Heart left ventricle (tissue), 16 donors: ENCODE results near the gene RIMS4. TPM values are rescaled to one million over a fixed set of nuclear protein-coding genes. Genes with fewer than 3 reads are reported as not detected.

Experiments used
- ATAC-seq, 4 donors: fragments of 200-7000 bp; cut with Tn5 transposase; one replicate each; pipeline ENCODE4 v1.9.1; 2020 to 2022; ENCODE audit warnings: moderate library complexity in 4 of 4, mild to moderate bottlenecking in 3 of 4, moderate number of reproducible peaks in 1 of 4
- DNase-seq, 5 donors: peaks; one replicate each; pipeline ENCODE4 v3.0.0-alpha.2; 2020
- H3K27ac ChIP-seq, 12 donors: fragments of 200-600 bp; sonication (generic) in 4 of 12; one replicate each; pipeline versions ENCODE4 v1.5.0 to v1.8.0; 2016 to 2022; ENCODE audit warnings: mild to moderate bottlenecking in 2 of 12
- H3K27me3 ChIP-seq, 9 donors: fragments of 200-600 bp; sonication (generic) in 2 of 9; one replicate each; pipeline versions ENCODE4 v1.5.1 to v1.8.0; 2016 to 2022; ENCODE audit warnings: mild to moderate bottlenecking in 3 of 9
- H3K36me3 ChIP-seq, 9 donors: fragments of 200-600 bp; sonication (generic) in 2 of 9; one replicate each; pipeline versions ENCODE4 v1.5.0 to v1.8.0; 2018 to 2022; ENCODE audit warnings: mild to moderate bottlenecking in 2 of 9
- H3K4me1 ChIP-seq, 12 donors: fragments of 200-600 bp; sonication (generic) in 4 of 12; one replicate each; pipeline versions ENCODE4 v1.5.0 to v1.8.0; 2016 to 2022; ENCODE audit warnings: mild to moderate bottlenecking in 3 of 12
- H3K4me3 ChIP-seq, 12 donors: fragments of 200-600 bp; sonication (generic) in 4 of 12; one replicate each; pipeline versions ENCODE4 v1.5.0 to v1.8.0; 2017 to 2022; ENCODE audit warnings: mild to moderate bottlenecking in 9 of 12, moderate library complexity in 4 of 12
- H3K9me3 ChIP-seq, 12 donors: fragments of 200-600 bp; sonication (generic) in 4 of 12; one replicate each; pipeline versions ENCODE4 v1.5.0 to v1.8.0; 2016 to 2022; ENCODE audit warnings: mild to moderate bottlenecking in 1 of 12
- POLR2A ChIP-seq, 2 donors: fragments of 450-650 bp; IDR thresholded peaks; one replicate each; pipeline ENCODE4 v1.6.1; 2017; ENCODE audit warnings: antibody characterized with exemption in 2 of 2, mild to moderate bottlenecking in 2 of 2, moderate library complexity in 2 of 2
- WGBS, 4 donors: extraction: QIAGEN DNeasy Blood & Tissue Kit in 2 of 4; methylation state at CpG; one replicate each; pipeline versions ENCODE4 v1.1.5 to v1.1.7; 2013 to 2018; 5-methylcytosine and 5-hydroxymethylcytosine counted together
- intact Hi-C, 10 donors: fragments of 100-400 bp; cut with DNase I; formaldehyde crosslinking; loops; one replicate each; pipeline versions ENCODE4 v1.11.1 to v1.14.2; 2022
- polyA plus RNA-seq, 2 donors: library from polyadenylated mRNA; stranded (reverse); fragments of 200-250 nt; gene quantifications; one replicate each; pipeline ENCODE4 v1.2.3, GENCODE V29; 2013
- total RNA-seq, 9 donors: library from RNA; depleted of rRNA in 2 of 9; stranded (reverse); fragments of >200 nt in 2 of 9; fragmentation: NEBNext Ultra II Directional in 3 of 9; extraction: Animal tissue kit (Norgen Biotek cat#: 25700) in 3 of 9; gene quantifications; one replicate each; pipeline versions ENCODE4 v1.1.0 to v1.2.4, GENCODE V29; 2016 to 2023
- TF ChIP-seq, protein P1 (sequence below), 12 donors: fragments of 200-600 bp; sonication (generic) in 4 of 12; IDR thresholded peaks; one replicate each; pipeline versions ENCODE4 v1.5.0 to v1.8.0; 2018 to 2022; ENCODE audit warnings: antibody characterized with exemption in 12 of 12, mild to moderate bottlenecking in 5 of 12
- donor health status: ischemic (EF 13 %, LVEDD 7.1; RV severe dilation, severe dysfunction).
- donor health status: healthy with polysubstance abuse.
- donor health status: DM: no; HTN: yes; CAD: no.
- donor health status: DM: no; HTN: no; CAD: no.
- donor health status: ischemic (EF 25% LVEDD 6.9; RV normal size, moderate dysfunction).
- donor health status: ischemic (EF 25% LVEDD 5.7; RV mildly dilated, moderate dysfunction).
- donor health status: healthy.
- donor health status: DM: yes; HTN: yes; CAD: no.
- donor health status: ischemic (EF 35%, LVEDD 5.7; RV mildly dilated, moderate dysfunction).
- donor health status: nonischemic (EF 11% LVEDD 7.7; RV severe dilation, severe dysfunction).
- donor health status: DM: yes; HTN: yes; CAD: no.
- donor health status: PGD.
- donor health status: ischemic (EF 29% LVEDD 5.4; RV normal size, mild dysfunction).
- donor health status: nonischemic (EF 23%, LVEDD 6.1; RV moderate dilation, normal function).

Gene RIMS4
- total and polyA plus RNA-seq, 11 donors = 0.04 to 0.59 (median 0.11) TPM; not detected in 5

GRCh38 chr20:44703956-44704488, 106.3 kb downstream of the RIMS4 start:
- ATAC-seq (no peak), DNase-seq (peak in 1 of 5 donors; percentile 15)
- Histone ChIP-seq H3K27ac (peak overlapping the region in 7 of 12 donors; percentile 43 to 82 (median 77)), H3K4me3 (no peak overlapping the region), H3K27me3 (no peaks in the 10 kb centered on the region), H3K4me1 (peaks cover 11 to 56% (median 34%) of the 10 kb centered on the region in 12 donors), H3K9me3 (no peaks in the 10 kb centered on the region), H3K36me3 (no peaks in the 10 kb centered on the region)
- 84 to 93% (median 90%) methylated on average over 7 to 9 of the region's 9 CpGs for WGBS, 4 donors
- no peak for TF ChIP-seq POLR2A (IDR thresholded peaks at IDR 0.05)
- TF ChIP-seq, protein P1, sequence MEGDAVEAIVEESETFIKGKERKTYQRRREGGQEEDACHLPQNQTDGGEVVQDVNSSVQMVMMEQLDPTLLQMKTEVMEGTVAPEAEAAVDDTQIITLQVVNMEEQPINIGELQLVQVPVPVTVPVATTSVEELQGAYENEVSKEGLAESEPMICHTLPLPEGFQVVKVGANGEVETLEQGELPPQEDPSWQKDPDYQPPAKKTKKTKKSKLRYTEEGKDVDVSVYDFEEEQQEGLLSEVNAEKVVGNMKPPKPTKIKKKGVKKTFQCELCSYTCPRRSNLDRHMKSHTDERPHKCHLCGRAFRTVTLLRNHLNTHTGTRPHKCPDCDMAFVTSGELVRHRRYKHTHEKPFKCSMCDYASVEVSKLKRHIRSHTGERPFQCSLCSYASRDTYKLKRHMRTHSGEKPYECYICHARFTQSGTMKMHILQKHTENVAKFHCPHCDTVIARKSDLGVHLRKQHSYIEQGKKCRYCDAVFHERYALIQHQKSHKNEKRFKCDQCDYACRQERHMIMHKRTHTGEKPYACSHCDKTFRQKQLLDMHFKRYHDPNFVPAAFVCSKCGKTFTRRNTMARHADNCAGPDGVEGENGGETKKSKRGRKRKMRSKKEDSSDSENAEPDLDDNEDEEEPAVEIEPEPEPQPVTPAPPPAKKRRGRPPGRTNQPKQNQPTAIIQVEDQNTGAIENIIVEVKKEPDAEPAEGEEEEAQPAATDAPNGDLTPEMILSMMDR (IDR thresholded peaks at IDR 0.05) = no peak
- intact Hi-C loops = no loop called here

- TF ChIP-seq, protein P1 (IDR thresholded peaks at IDR 0.05) = peak in 1 of 12 donors; percentile 1
- no peak for TF ChIP-seq POLR2A (IDR thresholded peaks at IDR 0.05)
- Histone ChIP-seq H3K9me3 (no peaks in the 10 kb centered on the region), H3K4me3 (peak overlapping the region in 1 of 12 donors; percentile 9), H3K27ac (peak overlapping the region; percentile 8 to 85 (median 74)), H3K4me1 (peaks cover 11 to 56% (median 34%) of the 10 kb centered on the region in 12 donors), H3K27me3 (no peaks in the 10 kb centered on the region), H3K36me3 (no peaks in the 10 kb centered on the region)
- intact Hi-C loops = no loop called here
- WGBS, 4 donors = 44 to 68% (median 54%) methylated on average over 4 to 12 of the region's 12 CpGs
- ATAC-seq (peak in 3 of 4 donors; percentile 14 to 37 (median 16)), DNase-seq (no peak)
These were observed 107.0 kb downstream of the RIMS4 start for GRCh38 chr20:44703183-44703925.

DNA sequence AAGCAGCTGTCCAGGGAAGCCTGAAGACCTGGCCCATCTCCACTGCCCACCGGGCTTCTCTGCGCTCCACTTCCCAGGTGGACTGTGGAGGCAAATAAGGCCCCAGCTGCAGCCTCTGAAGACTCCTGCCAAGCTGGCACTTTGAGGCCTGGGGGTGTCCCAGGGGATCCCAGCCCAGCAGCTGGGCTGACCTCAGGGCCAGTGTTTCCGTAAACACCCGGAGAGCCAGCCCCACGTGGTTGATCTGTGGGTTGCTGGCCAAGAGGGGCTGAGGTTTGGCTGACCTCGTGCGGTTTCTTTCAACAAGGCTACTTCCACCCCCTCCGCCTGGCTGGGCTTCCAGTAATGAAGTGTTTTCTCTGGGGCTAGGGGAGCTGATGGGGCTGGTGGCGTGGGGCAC, 107.6 kb downstream of the RIMS4 start:
- H3K9me3 ChIP-seq = no peaks in the 10 kb centered on the region
- no peaks in the 10 kb centered on the region for H3K36me3 ChIP-seq
- DNase-seq = peak; percentile 88 to 94 (median 90)
- TF ChIP-seq POLR2A (IDR thresholded peaks at IDR 0.05) = peak in 1 of 2 donors; percentile 15
- TF ChIP-seq, protein P1 (IDR thresholded peaks at IDR 0.05) = peak in 4 of 12 donors; percentile 3 to 16 (median 10)
- peak overlapping the region in 1 of 12 donors; percentile 9 for H3K4me3 ChIP-seq
- no peaks in the 10 kb centered on the region for H3K27me3 ChIP-seq
- peak; percentile 82 to 94 (median 86) for ATAC-seq
- peaks cover 11 to 56% (median 34%) of the 10 kb centered on the region in 12 donors for H3K4me1 ChIP-seq
- intact Hi-C loops = no loop called here
- peak overlapping the region; percentile 17 to 85 (median 74) for H3K27ac ChIP-seq
- 0 to 15% (median 6%) methylated on average over 3 to 9 of the region's 9 CpGs for WGBS, 4 donors

DNA sequence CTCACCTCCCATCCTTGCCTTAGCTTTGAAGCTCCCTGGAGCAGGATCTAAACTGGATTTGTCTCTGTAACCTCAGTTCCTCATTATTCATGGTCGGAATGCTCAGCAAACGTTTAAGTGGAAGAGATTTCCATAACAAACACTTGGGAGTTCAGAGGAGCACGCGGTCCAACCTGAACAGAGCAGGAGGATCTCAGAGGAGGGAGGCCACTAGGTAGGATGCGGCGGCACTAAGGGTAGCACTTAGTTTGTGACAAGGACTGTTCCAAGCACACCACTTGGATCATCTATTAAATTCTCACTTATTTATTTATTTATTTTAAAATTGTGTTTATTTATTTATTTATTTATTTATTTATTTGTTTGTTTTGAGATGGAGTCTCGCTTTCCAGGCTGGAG, 108.5 kb downstream of the RIMS4 start:
- DNase-seq = peak in 1 of 5 donors; percentile 19
- TF ChIP-seq, protein P1 (IDR thresholded peaks at IDR 0.05) = no peak
- TF ChIP-seq POLR2A (IDR thresholded peaks at IDR 0.05) = no peak
- Histone ChIP-seq H3K4me3 (no peak overlapping the region), H3K4me1 (peaks cover 11 to 52% (median 34%) of the 10 kb centered on the region in 12 donors), H3K27ac (no peak overlapping the region), H3K27me3 (no peaks in the 10 kb centered on the region), H3K36me3 (no peaks in the 10 kb centered on the region), H3K9me3 (no peaks in the 10 kb centered on the region)
- no peak for ATAC-seq
- intact Hi-C loops = loop anchor here in 1 of 10 donors (1.0 kb wide), 1 partner anchor 14 kb away; no protein-coding TSS in a partner anchor
- 89 to 96% (median 90%) methylated on average over 7 of the region's 7 CpGs for whole genome bisulfite sequencing, 4 donors
